Activated T-cell treated with anti-CD3 and anti-CD28 coated beads for 24 hours (primary cell): ENCODE measurements around the gene CACNG7.

Source experiments
- DNase-seq: peaks from one replicate; pipeline ENCODE4 v3.0.0-alpha.2; 2020; ENCODE audit warnings: low read depth

CACNG7 gene

GRCh38 chr19:53879140-53880081 is 29.7 kb upstream of the CACNG7 start:
- DNase-seq: peak; percentile 79

- DNase-seq: no peak
Observed at GRCh38 chr19:53880711-53881481, 28.2 kb upstream of the CACNG7 start.

DNA sequence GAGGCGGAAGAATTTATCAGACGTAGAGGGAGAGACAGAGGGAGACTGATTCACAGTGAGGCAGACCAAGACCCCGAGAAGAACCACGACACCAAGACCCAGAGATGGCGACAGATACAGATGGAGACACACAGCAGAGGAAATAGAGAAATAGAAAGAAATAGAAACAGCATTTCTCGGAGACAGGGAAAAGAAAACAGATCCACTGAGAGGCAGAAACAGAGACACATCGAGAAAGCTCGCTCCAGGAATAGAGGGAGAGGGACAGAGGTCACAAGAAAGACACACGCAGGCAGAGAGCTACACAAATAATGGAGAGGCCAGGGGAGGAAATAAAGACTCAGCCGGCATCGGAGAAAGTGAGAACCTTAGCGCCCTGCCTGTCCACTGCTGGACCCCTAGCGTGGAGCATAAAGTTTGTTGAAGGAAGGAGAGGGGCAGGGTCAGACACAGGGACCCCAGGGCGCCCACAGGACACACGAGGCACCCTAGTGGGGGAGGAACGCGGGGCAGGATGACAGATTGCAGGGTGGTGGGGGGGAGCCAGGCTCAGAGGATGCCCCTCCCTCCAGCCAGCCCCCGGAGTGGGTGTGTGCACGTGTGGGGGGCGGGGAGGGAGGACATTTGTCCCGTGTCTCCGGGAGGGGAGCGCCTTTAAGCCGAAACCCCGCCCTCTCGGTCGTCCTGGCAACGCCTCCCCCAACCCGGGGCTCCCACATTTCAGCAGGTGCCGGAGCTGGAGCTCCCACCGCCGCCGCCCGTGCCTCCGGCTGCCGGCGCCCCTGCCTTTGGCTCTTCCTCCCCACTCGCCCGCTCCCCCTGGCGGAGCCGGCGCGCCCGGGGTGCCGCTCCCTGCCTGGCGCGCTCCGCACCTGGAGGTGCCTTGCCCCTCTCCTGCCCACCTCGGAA is 27.3 kb upstream of the CACNG7 start, which contains the start of gene PRKCG:
TSS of gene PRKCG (plus strand) at position 716 of the 909 bp plus-strand sequence. CDS start 298 bp downstream, outside the sequence.
- no peak for DNase-seq

DNA sequence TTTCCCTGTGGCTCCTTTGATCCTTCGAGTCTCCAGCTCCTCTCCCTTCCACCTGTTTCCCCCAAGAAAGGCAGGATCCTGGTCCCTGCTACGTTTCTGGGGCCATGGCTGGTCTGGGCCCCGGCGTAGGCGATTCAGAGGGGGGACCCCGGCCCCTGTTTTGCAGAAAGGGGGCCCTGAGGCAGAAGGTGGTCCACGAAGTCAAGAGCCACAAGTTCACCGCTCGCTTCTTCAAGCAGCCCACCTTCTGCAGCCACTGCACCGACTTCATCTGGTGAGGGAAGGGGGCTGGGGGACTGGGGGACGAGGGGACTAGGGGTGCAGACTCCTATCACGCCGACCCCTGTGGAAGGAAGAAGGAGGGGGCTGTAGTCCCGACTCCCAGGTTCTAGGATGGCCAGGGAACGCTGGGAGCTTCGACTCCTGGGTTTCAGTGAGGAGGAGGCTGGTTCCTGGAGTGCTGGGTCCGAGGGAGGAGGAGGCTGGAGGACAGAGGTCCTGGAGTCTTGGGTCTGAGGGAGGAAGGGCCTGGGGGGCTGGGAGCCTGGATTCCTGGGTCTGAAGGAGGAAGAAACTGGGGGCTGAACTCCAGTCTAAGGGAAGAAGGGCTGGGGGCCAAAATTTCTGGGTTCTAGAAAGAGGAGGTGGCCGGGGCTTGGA is 26.6 kb upstream of the CACNG7 start:
- no peak for DNase-seq

GRCh38 chr19:53883231-53883661 is 25.8 kb upstream of the CACNG7 start:
- DNase-seq: no peak

DNA sequence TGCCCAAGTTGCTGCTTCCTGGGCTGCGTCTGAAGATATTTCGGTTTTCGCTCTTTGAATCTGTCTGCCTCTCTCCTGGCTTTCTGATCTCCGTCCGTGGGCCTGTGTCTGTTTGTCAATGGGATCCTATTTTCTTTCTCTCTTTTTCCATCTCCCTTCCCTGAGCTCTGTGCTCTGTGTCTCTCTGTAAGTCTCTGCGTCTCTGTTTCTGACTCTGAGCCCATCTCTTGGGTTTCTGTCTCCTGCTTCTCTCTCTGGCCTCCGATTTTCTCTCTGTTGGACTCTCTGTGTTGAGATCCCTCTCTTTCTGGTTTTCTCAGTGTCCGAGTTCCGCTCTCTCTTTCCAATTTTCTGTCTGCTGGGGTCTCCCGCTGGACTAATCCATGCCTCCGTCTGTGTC is 25.3 kb upstream of the CACNG7 start:
- DNase-seq: no peak

GRCh38 chr19:53884256-53884655 is 24.8 kb upstream of the CACNG7 start:
- no peak for DNase-seq

DNA sequence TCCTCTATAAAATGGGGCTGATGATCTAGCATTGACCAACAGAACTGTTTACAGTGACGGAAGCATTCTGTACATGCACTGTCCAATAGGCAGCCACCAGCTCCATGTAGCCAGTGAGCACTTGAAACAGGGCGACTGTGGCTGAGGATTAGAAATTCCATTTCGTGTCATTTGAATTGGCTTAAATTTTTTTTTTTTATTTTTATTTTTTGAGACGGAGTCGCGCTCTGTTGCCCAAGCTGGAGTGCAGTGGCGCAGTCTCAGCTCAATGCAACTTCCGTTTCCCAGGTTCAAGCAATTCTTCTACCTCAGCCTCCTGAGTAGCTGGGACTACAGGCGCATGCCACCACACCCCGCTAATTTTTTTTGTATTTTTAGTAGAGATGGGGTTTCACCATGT is 24.0 kb upstream of the CACNG7 start:
- DNase-seq: no peak

- DNase-seq: no peak
Observed at GRCh38 chr19:53892301-53892980, 16.6 kb upstream of the CACNG7 start.

- DNase-seq: no peak
Observed at GRCh38 chr19:53892981-53893325, 16.1 kb upstream of the CACNG7 start.

DNA sequence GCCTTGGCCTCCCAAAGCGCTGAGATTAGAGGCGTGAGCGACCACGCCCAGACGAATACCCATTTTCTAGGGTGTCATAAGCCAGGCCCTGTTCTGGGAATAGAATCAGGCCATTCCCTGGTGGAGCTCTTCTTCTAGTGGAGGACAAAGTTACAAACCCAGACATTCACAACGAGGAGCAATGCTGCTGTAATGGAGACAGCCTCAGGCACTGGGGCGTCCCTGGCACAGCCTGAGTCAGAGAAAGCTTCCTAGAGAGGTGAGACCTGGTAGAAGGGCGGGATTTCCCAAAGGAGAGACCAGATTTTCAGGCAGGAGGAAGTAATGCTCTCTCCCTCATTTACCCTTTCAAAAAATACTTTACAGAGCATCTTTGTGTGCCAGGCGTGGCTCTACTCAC is 14.4 kb upstream of the CACNG7 start:
- DNase-seq: no peak

DNA sequence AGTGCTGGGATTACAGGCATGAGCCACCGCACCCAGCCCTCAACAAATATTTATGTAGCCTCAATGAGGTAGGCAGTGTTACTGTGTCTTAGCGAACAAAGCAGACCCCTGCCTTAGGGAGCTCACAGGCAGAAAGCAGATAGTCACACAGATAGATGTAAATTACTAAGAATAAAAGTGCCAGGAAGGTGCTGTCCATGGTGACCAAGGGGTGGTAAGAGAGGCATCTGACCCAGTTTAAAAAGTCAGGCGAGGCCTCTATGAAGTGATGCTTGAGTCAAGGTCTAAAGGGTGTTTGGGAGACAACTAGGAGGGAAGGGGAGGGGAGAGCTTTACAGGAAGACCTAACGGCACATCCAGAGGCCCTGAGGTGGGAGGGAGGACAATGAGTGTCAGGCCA is 12.4 kb upstream of the CACNG7 start:
- DNase-seq: no peak

DNA sequence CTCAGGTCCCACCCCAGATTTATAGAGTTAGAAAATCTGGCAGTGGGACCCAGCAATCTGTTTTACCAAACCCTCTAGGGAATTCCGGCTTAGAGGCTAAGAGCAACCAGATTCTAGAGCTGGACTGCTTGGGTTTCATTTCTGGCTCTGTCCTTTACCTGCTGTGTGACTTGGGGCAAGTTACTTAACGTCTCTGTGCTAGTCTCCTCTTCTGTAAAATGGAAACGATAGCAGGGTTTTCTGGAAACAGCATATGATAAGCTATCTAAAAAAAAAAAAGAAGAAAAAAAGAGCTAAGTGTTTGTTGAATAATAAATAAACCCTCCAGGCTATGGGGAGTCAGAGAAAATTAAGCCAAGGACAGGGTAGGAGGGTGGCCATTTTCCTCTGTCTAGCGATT is 11.6 kb upstream of the CACNG7 start:
- no peak for DNase-seq

DNA sequence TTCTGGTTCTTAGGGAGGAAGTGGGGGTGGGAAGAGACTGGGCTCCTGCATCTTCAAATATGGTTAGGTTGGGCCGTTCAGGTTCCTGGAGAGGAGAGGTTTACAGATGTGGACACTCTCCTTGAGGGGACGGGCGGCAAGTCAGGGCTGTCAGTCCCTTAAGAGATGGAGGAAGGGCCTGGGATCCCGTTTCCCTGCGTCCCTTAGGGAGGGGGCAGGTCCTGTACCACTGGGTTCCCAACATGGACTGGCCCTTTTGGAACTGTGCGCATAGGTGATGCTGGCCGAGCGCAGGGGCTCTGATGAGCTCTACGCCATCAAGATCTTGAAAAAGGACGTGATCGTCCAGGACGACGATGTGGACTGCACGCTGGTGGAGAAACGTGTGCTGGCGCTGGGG is 10.9 kb upstream of the CACNG7 start:
- DNase-seq: no peak

- DNase-seq: no peak
Observed at GRCh38 chr19:53898636-53899341, 10.3 kb upstream of the CACNG7 start.

DNA sequence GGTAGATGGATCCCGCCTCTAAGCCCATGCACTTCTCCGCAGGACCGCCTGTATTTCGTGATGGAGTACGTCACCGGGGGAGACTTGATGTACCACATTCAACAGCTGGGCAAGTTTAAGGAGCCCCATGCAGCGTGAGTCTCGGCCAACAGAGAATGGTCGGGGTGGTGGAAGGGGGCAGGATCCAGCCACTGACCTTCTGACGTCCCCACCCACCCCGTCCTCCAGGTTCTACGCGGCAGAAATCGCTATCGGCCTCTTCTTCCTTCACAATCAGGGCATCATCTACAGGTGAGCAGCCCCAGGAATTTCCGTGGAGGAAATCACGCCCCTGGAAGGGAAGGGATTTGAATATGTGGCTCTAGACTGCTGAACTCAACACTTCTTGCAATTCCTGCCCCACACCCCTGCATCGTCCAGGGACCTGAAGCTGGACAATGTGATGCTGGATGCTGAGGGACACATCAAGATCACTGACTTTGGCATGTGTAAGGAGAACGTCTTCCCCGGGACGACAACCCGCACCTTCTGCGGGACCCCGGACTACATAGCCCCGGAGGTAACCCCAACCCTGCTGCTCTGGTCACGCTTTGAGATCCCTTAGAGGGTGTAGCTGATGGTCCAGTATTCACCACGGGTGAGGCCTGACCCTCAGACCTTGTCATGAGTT is 8.8 kb upstream of the CACNG7 start:
- DNase-seq: no peak

DNA sequence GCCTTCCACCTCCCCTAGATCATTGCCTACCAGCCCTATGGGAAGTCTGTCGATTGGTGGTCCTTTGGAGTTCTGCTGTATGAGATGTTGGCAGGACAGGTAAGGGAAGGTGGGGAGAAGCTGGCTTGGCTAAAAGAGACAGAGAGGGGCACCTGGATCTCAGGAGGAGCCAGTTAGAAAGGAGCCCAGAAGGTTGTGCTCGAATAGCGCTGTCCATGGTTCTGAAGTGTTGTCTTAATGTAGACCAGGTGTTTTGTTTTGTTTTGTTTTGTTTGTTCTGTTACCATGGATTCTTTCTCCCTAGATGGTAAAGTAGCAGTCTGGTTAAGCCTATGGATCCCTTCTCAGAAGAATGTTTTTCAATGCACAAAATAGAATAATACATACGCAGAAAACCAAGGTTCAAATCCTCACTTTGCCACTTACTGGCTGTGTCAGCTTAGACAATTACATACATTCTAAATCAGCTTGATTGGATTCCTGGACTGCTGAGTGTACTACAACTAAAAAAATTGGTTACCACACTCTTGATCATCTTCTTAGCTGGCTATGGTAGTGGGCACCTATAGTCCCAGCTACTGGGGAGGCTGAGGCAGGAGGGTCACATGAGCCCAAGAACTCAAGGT is 5.9 kb upstream of the CACNG7 start:
- DNase-seq: no peak

GRCh38 chr19:53904909-53905308 is 4.2 kb upstream of the CACNG7 start:
- no peak for DNase-seq

- no peak for DNase-seq
Observed at GRCh38 chr19:53905787-53906186, 3.3 kb upstream of the CACNG7 start.
